ENCODE data around the gene ZNF189. TPM values are rescaled to one million over a fixed set of nuclear protein-coding genes. Genes with fewer than 3 reads are reported as not detected.

ZNF189 gene
- total RNA-seq, 1 donor from 2014 or later, result 26.2 TPM

- Mint-ChIP-seq H3K4me1 (ENCODE audit: unreplicated experiment) (no peaks in the 10 kb centered on the region), H3K27me3 (no peaks in the 10 kb centered on the region), H3K4me3 (no peak overlapping the region), H3K36me3 (no peaks in the 10 kb centered on the region), H3K9me3 (no peaks in the 10 kb centered on the region), H3K27ac (no peak overlapping the region)
- no peak for DNase-seq (ENCODE audit: extremely low spot score, unreplicated experiment)
- no peak for TF ChIP-seq CTCF (conservative IDR thresholded peaks at IDR 0.05)
These were observed 33.5 kb downstream of the ZNF189 start for GRCh38 chr9:101432171-101432570.

GRCh38 chr9:101432740-101433139 lies 34.1 kb downstream of the ZNF189 start:
- no peak for TF ChIP-seq CTCF (conservative IDR thresholded peaks at IDR 0.05)
- H3K27me3 Mint-ChIP-seq, result no peaks in the 10 kb centered on the region
- DNase-seq (ENCODE audit: extremely low spot score, unreplicated experiment), result no peak
- no peaks in the 10 kb centered on the region for H3K4me1 Mint-ChIP-seq (ENCODE audit: unreplicated experiment)
- no peaks in the 10 kb centered on the region for H3K9me3 Mint-ChIP-seq
- no peaks in the 10 kb centered on the region for H3K36me3 Mint-ChIP-seq
- no peak overlapping the region for H3K4me3 Mint-ChIP-seq
- no peak overlapping the region for H3K27ac Mint-ChIP-seq

- DNase-seq (ENCODE audit: extremely low spot score, unreplicated experiment), result no peak
- no peaks in the 10 kb centered on the region for H3K9me3 Mint-ChIP-seq
- H3K27ac Mint-ChIP-seq, result no peak overlapping the region
- TF ChIP-seq CTCF (conservative IDR thresholded peaks at IDR 0.05), result no peak
- H3K36me3 Mint-ChIP-seq, result no peaks in the 10 kb centered on the region
- H3K4me3 Mint-ChIP-seq, result no peak overlapping the region
- H3K27me3 Mint-ChIP-seq, result no peaks in the 10 kb centered on the region
- H3K4me1 Mint-ChIP-seq (ENCODE audit: unreplicated experiment), result no peaks in the 10 kb centered on the region
These were observed 34.6 kb downstream of the ZNF189 start for GRCh38 chr9:101433229-101433628.

- no peak for TF ChIP-seq CTCF (conservative IDR thresholded peaks at IDR 0.05)
- H3K4me3 Mint-ChIP-seq, result no peak overlapping the region
- H3K4me1 Mint-ChIP-seq (ENCODE audit: unreplicated experiment), result no peaks in the 10 kb centered on the region
- H3K9me3 Mint-ChIP-seq, result no peaks in the 10 kb centered on the region
- DNase-seq (ENCODE audit: extremely low spot score, unreplicated experiment), result no peak
- H3K36me3 Mint-ChIP-seq, result no peaks in the 10 kb centered on the region
- no peak overlapping the region for H3K27ac Mint-ChIP-seq
- peaks cover 3% of the 10 kb centered on the region for H3K27me3 Mint-ChIP-seq
These were observed 36.3 kb downstream of the ZNF189 start for GRCh38 chr9:101434998-101435397.

- no peak for DNase-seq (ENCODE audit: extremely low spot score, unreplicated experiment)
- TF ChIP-seq CTCF (conservative IDR thresholded peaks at IDR 0.05), result no peak
- H3K36me3 Mint-ChIP-seq, result no peaks in the 10 kb centered on the region
- H3K27ac Mint-ChIP-seq, result no peak within 1 kb of the TSS
- no peaks in the 10 kb centered on the region for H3K9me3 Mint-ChIP-seq
- H3K4me3 Mint-ChIP-seq, result no peak within 1 kb of the TSS
- H3K27me3 Mint-ChIP-seq, result peaks cover 3% of the 10 kb centered on the region
- H3K4me1 Mint-ChIP-seq (ENCODE audit: unreplicated experiment), result no peaks in the 10 kb centered on the region
These were observed 37.0 kb downstream of the ZNF189 start, which contains the start of gene ALDOB for GRCh38 chr9:101435601-101436079. Gene ALDOB, minus strand, starts transcription at chr9:101435774. Its CDS starts 4,887 bp downstream, at chr9:101430887.

- no peak for TF ChIP-seq CTCF (conservative IDR thresholded peaks at IDR 0.05)
- no peaks in the 10 kb centered on the region for H3K36me3 Mint-ChIP-seq
- H3K4me3 Mint-ChIP-seq, result no peak overlapping the region
- no peak overlapping the region for H3K27ac Mint-ChIP-seq
- H3K27me3 Mint-ChIP-seq, result peaks cover 4% of the 10 kb centered on the region
- no peaks in the 10 kb centered on the region for H3K9me3 Mint-ChIP-seq
- no peak for DNase-seq (ENCODE audit: extremely low spot score, unreplicated experiment)
- no peaks in the 10 kb centered on the region for H3K4me1 Mint-ChIP-seq (ENCODE audit: unreplicated experiment)
These were observed 39.2 kb downstream of the ZNF189 start for GRCh38 chr9:101437806-101438232.

Data from type B pancreatic cell (in vitro differentiated cells).